HG02571 (cell line): ENCODE data around the gene QARS1.

Source experiments
- ATAC-seq: cut with Tn5 transposase; IDR thresholded peaks from one replicate; pipeline ENCODE4 v1.9.1; 2021; ENCODE audit warnings: mild to moderate bottlenecking, moderate library complexity; ENCODE audit not compliant: unreplicated experiment

The QARS1 gene

GRCh38 chr3:49054344-49054862 is 50.2 kb downstream of the QARS1 start:
- no peak for ATAC-seq

GRCh38 chr3:49053543-49053942 is 51.0 kb downstream of the QARS1 start:
- ATAC-seq, result no peak
